ENCODE data around the gene HAUS3. TPM values are rescaled to one million over a fixed set of nuclear protein-coding genes. Genes with fewer than 3 reads are reported as not detected.

Gene HAUS3, protein sequence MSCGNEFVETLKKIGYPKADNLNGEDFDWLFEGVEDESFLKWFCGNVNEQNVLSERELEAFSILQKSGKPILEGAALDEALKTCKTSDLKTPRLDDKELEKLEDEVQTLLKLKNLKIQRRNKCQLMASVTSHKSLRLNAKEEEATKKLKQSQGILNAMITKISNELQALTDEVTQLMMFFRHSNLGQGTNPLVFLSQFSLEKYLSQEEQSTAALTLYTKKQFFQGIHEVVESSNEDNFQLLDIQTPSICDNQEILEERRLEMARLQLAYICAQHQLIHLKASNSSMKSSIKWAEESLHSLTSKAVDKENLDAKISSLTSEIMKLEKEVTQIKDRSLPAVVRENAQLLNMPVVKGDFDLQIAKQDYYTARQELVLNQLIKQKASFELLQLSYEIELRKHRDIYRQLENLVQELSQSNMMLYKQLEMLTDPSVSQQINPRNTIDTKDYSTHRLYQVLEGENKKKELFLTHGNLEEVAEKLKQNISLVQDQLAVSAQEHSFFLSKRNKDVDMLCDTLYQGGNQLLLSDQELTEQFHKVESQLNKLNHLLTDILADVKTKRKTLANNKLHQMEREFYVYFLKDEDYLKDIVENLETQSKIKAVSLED
- 4.6 and 6.7 TPM in 2 replicates for total RNA-seq

DNA sequence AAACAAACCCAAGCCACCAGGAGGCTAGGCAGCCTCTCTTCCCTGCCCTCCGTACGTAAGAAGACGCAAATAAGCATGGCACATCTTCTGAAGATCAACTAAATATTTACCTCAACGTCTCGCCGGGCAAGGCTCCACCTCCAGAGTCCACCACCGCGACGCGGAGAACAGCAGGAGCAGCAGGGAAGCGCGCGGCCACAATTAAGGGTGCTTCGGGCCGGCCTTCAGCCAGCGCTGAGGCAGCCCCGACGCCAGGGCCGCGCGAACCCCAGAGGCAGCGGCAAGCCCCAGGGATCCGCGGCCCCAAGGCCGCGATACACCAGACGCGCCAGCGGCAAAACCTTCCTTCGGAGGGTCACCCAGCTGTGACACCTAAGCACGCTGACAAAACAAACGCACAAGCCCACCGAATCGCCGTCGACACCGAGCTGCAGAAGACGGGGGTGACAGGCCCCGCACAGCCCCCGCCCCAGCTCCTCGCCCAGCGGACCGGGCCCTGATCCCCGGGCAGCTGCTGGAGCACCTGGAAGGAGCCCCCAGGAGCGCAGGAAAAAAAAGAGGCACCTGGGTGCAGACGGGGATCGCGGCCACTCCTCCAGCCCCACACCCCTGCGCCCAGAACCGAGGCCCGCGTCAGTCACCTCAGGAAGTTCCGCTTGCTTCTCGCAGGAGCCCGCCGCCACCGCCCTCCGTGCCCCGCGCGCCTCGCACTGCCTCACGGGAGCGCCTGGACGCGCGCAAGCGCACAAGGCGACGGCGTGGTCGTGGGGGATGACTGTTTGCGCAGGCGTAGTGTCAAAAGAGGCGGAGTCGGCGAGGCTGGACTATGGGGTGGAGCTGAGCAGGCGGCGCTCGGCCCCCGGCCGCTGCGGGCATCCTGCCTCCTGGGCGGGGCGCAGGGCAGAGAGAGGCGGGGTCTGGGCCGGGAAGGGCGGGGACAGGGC is at the start of gene HAUS3, which contains the start of gene POLN:
TSS of gene HAUS3 (minus strand) at position 712 of the 944 bp plus-strand sequence. CDS start 1,175 bp downstream, outside the sequence.
TSS of gene POLN (minus strand) at position 712 of the 944 bp plus-strand sequence. CDS start 12,890 bp downstream, outside the sequence.
- DNase-seq (ENCODE audit: low read depth in 2 of 2), result peak; percentile 98 to 99

DNA sequence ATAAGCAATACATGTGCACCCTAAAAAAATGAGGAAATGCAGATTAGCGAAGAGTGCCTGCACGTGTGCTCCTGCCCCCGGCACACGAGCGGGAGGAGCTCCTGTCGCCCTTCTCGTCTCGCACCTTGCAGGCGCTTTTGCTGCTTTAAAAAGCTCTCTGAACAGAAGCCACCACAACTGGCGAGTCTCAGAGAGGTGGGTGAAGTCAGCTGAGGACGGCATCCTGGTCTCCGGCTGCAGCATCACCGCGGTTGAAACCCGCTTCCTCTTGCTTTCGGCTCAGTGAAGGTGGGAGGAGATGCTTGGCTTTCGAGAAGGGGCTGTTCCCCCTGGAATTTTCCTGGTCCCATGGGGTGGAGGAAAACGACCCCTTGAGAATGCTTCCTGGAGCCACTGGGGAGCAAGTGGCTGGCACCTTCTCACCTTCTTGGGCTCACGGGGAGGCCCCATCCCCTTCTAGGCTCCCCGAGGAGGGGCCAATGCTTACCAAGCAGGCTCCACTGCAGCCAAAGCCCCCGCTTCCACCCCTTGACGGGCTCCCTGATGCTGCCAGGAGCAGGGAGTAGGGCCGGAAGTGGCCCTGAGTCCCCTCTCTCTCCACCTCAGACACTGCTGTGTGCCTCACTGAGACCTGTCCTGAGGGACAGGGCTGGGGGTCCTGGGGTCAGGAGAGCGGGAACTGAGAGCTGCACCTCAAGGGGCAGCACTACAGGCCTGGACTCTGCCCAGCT is 49.2 kb upstream of the HAUS3 start:
- DNase-seq (ENCODE audit: low read depth in 2 of 2), result no peak

DNA sequence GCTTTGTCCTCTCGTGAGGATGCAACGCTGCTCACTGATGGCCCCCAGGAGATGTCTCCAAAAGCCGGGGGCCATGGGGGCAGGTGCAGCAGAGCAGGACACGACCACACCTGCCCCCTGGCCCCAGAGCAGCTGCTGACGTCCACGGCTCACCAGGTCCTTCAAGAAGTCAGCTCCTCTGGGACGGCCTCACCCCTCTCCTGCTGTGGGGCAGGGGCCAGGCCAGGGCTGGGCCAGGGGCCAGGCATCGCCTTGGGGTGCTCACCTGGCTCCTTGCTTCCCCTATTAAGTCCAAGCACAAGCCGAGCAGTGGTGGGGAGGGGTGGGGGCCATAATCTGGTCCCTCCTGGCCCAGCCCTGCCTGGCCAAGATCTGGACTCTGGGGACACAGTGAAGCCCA is 48.6 kb upstream of the HAUS3 start:
- DNase-seq (ENCODE audit: low read depth in 2 of 2), result no peak

DNA sequence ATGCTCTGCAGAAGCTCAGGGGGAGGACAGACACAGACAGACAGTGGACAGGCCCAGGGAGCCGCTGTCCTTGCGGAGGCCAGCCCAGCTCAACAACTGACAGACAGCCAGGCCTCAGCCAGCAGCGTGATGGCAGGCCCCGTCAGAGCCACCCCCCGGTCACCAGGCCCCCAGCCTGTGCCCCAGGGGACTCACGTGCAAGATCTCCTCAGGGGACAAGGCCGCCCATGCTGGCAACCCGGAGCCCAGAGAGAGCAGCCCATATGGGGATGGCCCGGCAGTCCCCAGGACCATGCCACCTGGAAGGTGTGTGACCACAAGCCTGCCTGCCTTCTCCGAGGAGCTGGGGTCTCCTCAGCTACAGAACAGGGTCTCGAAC is 48.0 kb upstream of the HAUS3 start:
- no peak for DNase-seq (ENCODE audit: low read depth in 2 of 2)

DNA sequence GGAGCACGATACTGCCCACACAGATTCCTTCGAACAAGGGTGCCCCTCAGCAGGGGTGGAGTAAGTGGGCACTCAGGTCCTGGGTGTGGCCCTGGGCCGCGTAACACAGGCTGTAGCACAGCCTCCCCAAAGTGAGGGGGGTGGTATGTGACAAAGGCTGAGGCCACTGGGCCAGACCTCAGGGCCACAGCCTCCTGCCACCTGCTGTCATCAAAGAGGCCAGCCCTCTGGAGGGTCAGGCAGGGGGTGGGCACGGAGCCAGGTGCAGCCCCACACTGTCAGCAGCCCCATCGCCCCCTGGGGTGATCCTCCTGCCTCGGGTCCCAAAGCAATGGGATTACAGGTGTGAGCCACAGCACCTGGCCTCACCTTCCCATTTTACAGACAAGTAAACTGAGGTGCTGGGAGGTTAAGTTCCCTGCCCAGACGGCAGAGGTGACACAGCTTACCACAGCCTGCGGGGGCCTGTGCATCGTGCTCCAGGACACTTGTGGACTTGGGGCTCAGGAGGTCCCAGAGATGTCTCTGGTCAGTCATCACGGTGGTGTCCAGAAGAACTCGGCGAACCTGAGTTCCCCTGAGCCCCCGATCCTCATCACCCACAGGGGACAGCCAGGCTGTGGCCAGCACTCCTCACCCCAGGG is 47.5 kb upstream of the HAUS3 start:
- DNase-seq (ENCODE audit: low read depth in 2 of 2), result no peak

DNA sequence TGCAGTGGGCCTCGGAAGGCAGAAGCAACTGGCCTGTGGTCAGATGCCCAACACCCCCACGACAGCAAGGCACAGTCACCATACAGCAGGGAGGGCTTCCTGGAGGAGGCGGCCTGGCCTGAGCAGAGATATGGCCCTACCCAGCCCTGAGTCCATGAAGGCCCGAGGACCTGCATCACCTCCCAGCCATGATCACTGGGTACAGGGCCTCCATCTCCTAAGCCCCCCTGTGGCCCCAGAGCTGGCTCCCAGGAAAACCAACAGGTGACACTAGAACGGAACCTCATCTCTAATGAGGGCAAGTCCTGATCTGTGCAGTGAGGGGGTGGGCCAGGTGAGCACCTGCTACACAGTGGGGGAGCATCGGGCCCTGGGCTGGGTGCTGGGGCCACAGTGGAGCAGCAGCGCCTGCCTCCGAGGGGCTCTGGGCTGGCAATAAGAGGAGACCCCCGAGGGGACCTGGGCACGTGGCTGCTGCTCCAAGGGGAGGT is 46.2 kb upstream of the HAUS3 start:
- DNase-seq (ENCODE audit: low read depth in 2 of 2), result no peak

DNA sequence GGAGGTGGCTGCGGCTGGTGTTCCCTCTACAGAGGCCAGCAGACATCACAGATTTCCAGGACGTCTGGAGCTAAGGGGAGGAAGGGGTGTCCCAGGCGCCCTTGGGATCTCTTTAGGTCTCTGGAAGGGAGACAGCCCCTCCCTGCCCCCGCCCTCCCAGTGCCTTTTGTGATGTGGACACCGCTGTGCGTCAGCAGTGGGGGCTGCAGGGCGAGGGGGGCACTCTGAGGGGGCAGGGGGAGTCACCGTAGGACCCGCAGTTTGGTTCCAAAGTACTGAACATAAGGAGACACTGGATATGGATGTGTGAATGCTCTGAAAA is 45.6 kb upstream of the HAUS3 start:
- DNase-seq (ENCODE audit: low read depth in 2 of 2), result no peak

DNA sequence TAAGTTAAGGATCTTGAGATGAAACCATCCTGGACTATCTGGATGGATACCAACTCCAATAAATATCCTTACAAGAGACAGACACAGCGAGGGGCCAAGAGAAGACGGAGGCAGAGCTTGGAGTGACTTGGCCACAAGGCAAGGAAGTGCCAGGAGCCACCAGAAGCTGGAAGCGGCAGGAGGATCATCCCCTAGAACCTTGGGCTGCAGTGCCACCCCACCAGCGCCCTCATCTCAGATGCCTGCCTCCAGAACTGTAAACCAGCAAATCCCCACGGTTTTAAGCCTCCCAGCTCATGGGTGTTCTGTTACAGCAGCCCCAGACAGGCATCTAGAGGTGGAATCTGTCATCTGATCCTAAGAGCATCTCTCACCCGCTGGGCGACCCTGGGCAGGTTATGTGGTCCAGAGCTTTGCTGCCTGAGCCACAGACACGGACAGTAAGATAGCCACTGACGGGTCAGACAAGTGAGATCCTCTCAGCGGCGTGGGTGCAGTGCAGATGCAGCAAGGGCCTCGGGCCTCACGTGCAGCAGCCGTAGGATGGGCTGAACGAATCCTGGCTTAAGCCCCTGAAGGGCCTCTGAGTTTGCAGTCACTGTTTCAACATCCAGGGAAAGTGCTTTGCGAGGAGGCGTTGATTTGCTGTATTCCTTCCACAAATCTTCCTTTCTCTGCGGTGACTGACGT is 45.1 kb upstream of the HAUS3 start:
- no peak for DNase-seq (ENCODE audit: low read depth in 2 of 2)

DNA sequence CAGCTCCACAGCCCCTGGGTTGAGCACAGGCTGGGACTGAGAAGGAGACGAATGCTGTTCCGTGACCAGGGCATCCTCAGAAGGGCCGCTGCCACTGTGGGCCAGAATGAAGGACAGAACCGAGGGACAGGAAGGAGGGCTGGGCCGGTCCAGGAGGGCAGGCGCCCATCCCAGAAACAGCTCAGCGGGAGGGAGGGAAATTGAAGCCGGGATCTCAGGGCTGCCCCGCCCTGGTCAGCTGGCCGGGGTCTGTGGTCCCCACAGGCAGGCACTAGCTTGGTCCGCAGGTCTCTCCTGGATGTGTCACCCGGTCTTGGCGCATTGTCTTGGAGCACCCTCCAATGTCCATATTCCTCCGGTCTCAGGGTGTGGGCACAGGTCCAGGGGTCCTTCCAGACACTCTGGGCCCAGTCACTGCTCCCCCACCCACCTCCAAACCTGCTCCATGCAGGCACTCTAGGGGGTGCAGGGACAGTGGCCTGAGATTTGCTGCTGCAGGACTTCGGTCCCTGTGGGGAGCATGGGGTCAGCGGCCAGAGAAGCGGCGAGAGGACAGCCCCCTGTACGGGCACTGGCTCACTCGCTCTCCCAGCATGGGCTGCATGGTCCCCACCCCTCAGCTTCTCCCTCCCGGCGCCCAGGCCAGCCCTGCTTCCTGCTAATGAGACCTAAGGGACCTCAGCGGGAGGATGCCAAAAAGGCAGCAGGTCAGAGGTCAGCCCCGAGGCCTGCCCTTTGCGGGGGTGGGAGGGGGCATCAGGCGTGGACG is 43.9 kb upstream of the HAUS3 start:
- no peak for DNase-seq (ENCODE audit: low read depth in 2 of 2)

DNA sequence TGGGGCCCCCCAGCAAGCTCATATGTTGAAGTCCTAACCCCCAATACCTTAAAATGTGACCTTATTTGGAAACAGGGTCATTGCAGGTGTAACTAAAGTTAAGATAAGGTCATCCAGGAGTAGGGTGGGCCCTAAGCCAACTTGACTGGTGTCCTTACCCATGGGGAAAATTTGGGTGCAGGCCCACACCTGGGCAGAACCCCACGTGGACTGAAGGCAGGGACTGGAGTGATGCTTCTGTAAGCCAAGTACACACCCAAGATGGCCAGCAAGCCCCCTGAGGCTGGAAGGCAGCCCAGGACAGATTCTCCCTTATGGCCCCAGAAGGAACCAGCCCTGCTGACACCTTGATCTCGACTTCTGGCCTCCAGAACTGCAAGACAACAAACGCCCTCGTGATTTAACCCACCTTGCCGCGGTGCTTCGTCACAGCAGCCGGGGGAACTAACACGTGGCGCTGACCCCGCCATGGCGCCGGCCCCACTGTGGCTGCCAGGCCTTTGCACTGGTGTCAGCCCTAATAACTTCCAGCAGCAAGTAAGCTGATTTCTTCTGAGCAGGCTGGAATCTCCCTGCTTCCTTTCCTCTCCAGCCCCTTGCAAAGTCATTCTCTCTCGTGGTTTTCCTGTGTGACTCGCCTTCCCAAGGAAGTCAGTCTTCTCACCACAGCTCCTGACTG is 43.2 kb upstream of the HAUS3 start:
- DNase-seq (ENCODE audit: low read depth in 2 of 2), result peak in 1 of 2 donors; percentile 86

DNA sequence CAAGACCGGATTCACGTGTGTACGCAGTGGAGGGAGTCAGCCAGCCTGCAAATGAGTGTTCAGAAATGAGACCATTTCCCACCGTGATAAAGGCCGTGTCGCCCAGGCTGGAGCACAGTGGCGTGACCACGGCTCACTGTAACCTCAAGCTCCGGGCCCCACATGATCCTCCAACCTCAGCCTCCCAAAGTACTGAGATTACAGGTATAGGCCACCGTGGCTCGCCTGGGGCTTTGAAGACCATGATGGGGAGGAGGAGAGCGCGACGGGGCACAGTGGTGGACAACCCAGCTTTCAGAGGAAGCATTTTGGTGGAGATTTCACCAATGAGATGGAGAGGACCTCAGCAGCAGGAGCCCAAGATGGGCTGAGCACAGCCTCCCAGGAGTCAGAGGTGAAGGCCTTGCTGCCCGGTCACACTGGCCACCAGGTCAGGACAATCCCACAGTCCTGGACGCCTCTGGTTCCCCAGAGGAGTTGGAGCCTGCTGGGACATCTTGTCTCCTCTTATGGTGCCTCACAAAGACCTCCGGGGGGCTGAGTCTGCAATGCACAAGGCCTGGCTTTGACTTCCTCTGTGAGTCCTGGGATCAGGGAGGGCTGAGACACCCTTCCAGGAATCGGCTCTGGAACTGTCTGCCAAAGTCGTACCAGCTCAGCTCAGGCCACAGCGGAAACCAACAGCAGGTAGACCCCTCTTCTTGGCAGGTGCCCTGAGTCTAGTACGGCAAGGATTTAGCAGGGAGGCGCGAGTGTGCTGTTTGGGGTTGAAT is 42.4 kb upstream of the HAUS3 start:
- DNase-seq (ENCODE audit: low read depth in 2 of 2), result no peak

DNA sequence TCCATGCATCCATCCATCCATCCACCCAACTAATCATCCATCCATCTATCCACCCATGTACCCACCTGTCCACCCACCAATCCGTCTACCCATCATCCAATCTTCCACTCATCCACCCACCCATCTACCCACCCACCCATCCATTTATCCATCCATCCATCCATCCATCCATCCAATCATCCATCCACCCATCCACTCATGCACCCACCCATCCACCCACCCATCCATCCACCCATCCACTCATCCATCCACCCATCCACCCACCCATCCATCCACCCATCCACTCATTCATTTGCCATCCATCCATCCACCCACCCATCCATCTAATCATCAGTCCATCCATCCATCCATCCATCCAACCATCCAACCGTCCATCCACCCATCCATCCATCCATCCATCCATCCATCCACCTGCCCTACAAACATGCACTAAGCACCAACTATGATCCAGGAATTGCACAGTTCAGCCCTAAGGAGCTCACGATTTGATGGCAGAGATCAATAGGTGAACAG is 41.3 kb upstream of the HAUS3 start:
- no peak for DNase-seq (ENCODE audit: low read depth in 2 of 2)

DNA sequence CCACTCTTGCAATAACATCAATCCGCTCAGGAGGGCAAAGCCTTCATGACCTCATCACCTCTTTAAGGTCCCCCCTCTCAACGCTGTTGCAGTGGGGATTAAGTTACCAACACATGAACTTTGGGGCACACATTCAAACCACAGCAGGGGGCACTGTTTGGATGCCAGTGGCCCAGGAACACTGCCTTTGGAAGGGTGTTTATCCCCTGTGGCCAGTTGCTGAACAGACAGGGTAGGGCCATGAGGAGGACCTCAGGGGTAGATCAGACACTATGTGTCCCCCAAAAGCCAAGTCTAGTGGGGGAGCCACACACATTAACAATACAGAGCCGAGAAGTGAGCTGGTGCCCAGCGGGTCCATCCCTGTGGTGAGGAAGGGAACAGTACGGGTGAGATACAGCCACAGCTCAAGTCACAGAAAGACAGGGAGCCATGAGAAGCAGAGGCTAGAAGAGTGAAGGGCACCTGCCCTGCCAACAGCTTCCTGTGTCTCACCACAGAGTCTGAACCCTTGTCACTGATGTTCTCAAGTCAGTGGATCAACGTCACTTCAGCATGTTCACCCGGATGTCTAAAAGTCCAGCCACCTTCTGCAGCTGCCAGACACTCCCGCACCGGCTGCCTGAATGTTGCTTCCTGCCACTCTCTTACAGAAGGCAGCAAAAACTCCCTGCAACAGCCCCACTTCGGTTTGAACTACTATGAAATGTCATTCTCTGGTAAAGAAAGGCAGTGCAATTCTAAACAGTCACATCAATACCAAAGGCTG is 39.8 kb upstream of the HAUS3 start:
- DNase-seq (ENCODE audit: low read depth in 2 of 2), result peak; percentile 33 to 75

DNA sequence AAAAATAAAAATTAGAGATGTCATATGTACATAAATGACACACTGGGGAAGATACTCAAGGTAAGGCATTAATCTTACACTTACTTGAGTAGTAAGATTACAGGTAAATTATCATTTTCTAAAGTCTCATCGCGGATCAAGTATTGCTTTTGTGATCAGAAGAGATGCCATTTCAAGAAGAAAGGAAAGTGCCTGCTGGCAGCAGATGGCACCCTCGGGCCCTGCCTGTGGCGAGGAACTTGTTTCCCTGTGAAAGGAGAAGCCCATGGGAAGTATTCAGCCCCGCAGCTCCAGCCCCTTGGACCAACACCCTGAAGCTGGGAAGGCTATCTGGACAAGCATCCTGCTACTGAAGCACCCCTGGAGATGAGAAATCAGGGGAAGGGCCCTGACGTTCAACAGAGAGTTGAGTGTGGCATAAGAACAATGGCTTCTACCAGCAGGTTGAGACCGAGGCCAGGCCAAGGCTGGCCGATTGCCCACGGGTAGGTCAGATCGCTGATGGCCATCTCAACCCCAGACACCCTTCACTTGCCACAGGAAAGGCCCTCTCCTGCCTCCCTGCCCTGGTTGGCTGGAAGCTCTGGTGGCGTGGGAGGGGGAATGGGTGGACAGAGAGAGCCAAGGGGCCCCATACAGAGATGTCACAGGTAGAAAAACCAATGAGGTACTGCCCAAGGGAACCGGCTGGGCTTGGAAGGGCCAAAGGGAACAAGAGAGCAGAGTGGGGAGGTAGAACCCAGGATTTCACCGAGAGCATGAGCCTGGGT is 38.8 kb upstream of the HAUS3 start:
- DNase-seq (ENCODE audit: low read depth in 2 of 2), result no peak

DNA sequence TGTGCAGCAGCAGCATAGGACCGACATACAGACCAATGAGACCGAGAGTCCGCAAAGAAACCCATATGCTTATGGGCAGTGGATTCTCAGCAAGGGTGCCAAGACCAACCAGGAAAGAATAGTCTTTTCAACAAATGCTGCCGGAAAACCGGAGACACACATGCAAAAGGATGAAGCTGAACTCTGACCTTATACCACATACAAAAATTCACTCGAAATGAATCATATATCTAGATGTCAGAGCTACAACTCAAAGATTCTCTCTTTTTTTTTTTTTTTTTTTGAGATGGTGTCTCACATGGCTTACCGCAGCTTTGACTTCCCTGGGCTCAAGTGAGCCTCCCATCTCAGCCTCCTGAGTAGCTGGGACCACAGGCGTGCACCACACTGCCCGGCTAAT is 36.0 kb upstream of the HAUS3 start:
- DNase-seq (ENCODE audit: low read depth in 2 of 2), result no peak

All from lung microvascular endothelial cell (primary cell).